NCI-H2227 treated with DMSO at 0.1 percent for 48 hours (cell line): ENCODE results near the gene CLEC18C.
"Not testable (repeated sequence)": the region's sequence is repeated elsewhere in the genome, so short reads cannot be mapped to it uniquely, and the experiment has no call there.

Experiments used
- DNase-seq: peaks from one replicate; lab custom pipeline; 2025; lab: John Stamatoyannopoulos, UW

CLEC18C gene

GRCh38 chr16:70206382-70206781 lies 32.8 kb downstream of the CLEC18C start:
- DNase-seq: not testable (repeated sequence)

- not testable (repeated sequence) for DNase-seq
These were observed 45.0 kb downstream of the CLEC18C start for GRCh38 chr16:70218586-70218985.

DNA sequence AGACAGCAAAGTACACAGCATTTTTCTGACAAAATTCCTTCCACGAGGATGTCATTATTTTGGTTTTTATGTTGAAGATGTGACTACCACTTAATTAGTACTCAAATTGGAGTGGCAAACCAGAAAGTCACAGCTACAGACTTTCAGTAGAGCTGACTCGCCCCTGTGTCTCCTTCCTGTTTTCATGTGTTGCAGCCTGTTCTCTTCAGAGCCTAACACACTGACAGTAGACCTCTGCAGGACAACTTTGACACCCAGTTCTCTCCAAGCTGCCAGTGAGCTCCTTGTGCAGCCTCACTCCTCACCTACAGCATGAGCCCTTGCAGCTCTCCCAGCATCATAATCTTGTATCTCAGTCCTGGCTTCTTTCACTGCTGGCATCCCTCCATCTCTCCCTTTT lies 49.0 kb downstream of the CLEC18C start:
- not testable (repeated sequence) for DNase-seq

GRCh38 chr16:70223216-70223615 lies 49.6 kb downstream of the CLEC18C start:
- DNase-seq: not testable (repeated sequence)

- DNase-seq: not testable (repeated sequence)
These were observed 50.5 kb downstream of the CLEC18C start for GRCh38 chr16:70223971-70224513.

DNA sequence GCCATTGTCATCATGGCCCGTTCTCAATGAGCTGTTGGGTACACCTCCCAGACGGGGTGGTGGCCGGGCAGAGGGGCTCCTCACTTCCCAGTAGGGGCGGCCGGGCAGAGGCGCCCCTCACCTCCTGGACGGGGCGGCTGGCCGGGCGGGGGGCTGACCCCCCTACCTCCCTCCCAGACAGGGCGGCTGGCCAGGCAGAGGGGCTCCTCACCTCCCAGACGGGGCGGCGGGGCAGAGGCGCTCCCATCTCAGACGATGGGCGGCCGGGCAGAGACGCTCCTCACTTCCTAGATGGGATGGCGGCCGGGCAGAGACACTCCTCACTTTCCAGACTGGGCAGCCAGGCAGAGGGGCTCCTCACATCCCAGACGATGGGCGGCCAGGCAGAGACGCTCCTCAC lies 51.1 kb downstream of the CLEC18C start:
- not testable (repeated sequence) for DNase-seq

- DNase-seq: not testable (repeated sequence)
These were observed 51.8 kb downstream of the CLEC18C start for GRCh38 chr16:70225430-70225829.

DNA sequence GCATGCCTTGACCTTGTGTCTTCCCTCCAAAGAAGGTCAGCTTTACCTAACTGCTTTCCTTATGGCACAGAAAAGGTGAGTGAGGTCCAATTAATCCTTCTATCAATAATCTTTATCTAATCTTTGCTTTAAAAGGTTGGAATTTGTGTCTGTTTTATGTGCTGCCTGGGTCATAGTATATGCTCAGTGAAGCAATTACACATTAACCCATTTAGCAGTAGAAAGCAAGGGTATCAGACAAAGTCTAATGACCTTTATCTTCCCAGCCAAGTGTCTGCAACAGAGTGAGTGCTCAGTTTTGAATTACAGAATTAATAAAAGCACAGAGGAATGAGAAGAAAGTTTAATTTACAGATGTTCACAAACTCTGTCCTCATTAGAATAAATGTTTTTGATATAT lies 52.4 kb downstream of the CLEC18C start:
- not testable (repeated sequence) for DNase-seq

DNA sequence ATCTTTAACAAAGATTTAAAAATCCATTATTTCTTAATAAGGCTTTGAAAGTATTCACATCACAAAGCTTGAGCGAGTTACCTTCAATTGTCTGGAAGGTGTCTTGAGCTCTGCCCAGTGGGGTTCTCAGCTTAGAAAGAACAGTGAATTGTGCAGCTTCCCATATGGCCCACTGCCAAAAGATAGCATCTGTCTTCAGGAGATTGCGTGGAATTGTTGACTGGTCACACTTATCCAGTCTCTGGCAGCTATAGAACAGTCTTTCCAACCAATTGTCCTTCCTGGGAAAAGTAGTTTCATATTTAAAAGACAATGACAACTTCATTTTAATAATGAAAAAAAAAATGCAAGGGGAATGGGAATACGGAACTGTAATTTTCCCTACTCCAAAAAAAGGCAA lies 58.2 kb downstream of the CLEC18C start:
- not testable (repeated sequence) for DNase-seq
